Chondrocyte (in vitro differentiated cells): Measurements from ENCODE around the gene ARHGAP36. TPM values are rescaled to one million over a fixed set of nuclear protein-coding genes. Genes with fewer than 3 reads are reported as not detected.

Source experiments
- DNase-seq: peaks from one replicate; pipeline ENCODE4 v3.0.0; 2021; ENCODE audit warnings: mixed read lengths, low spot score
- H3K27ac Mint-ChIP-seq: one replicate; pipeline ENCODE4 v1.8.0; 2021; ENCODE audit warnings: mild to moderate bottlenecking, moderate library complexity, mixed read lengths; ENCODE audit not compliant: unreplicated experiment
- H3K27me3 Mint-ChIP-seq: 2 replicates; pipeline ENCODE4 v1.8.0; 2021; ENCODE audit warnings: low read depth, mixed read lengths
- H3K36me3 Mint-ChIP-seq: 2 replicates; pipeline ENCODE4 v1.8.0; 2021; ENCODE audit warnings: low read depth, mixed read lengths
- H3K4me1 Mint-ChIP-seq: 2 replicates; pipeline ENCODE4 v1.8.0; 2021; ENCODE audit warnings: low read depth, mild to moderate bottlenecking, mixed read lengths
- H3K4me3 Mint-ChIP-seq: one replicate; pipeline ENCODE4 v1.8.0; 2021; ENCODE audit warnings: mild to moderate bottlenecking, moderate library complexity, mixed read lengths; ENCODE audit not compliant: unreplicated experiment
- H3K9me3 Mint-ChIP-seq: 2 replicates; pipeline ENCODE4 v1.8.0; 2021; ENCODE audit warnings: low read depth, mixed read lengths
- total RNA-seq: library from RNA; stranded (reverse); gene quantifications from 3 replicates; pipeline ENCODE4 v1.2.1, GENCODE V29; 2021
- TF ChIP-seq, protein P1 (sequence below): fragments of 200-600 bp; sonication (generic); IDR thresholded peaks from 2 replicates; pipeline ENCODE4 v1.5.0; 2021; ENCODE audit warnings: antibody characterized with exemption, mild to moderate bottlenecking, moderate library complexity

Gene ARHGAP36
- total RNA-seq, 1 donor from 2014 or later = not detected

DNA sequence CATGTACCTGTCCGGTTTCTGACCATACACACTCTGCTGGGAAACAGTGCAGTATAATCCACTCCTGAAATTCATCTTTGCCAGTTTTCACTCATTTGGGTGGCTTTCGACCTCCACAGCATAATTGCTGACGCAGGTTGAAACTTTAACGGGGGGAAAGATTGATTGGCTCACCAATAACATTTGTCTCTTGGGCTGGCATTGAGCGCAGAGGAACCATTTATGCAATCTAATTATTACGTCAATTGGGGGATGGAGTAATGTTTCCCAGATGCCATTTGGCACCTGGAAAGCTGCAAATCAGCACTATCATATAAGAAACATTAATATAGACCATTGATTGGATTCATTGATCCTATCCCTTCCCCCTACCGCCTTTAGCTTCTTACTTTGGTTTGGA, 24.1 kb upstream of the ARHGAP36 start:
- peaks cover 5% of the 10 kb centered on the region for H3K27me3 Mint-ChIP-seq
- H3K36me3 Mint-ChIP-seq = no peaks in the 10 kb centered on the region
- H3K4me1 Mint-ChIP-seq = no peaks in the 10 kb centered on the region
- no peak overlapping the region for H3K27ac Mint-ChIP-seq
- no peak overlapping the region for H3K4me3 Mint-ChIP-seq
- no peak for DNase-seq
- TF ChIP-seq, protein P1, sequence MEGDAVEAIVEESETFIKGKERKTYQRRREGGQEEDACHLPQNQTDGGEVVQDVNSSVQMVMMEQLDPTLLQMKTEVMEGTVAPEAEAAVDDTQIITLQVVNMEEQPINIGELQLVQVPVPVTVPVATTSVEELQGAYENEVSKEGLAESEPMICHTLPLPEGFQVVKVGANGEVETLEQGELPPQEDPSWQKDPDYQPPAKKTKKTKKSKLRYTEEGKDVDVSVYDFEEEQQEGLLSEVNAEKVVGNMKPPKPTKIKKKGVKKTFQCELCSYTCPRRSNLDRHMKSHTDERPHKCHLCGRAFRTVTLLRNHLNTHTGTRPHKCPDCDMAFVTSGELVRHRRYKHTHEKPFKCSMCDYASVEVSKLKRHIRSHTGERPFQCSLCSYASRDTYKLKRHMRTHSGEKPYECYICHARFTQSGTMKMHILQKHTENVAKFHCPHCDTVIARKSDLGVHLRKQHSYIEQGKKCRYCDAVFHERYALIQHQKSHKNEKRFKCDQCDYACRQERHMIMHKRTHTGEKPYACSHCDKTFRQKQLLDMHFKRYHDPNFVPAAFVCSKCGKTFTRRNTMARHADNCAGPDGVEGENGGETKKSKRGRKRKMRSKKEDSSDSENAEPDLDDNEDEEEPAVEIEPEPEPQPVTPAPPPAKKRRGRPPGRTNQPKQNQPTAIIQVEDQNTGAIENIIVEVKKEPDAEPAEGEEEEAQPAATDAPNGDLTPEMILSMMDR = no peak
- no peaks in the 10 kb centered on the region for H3K9me3 Mint-ChIP-seq

DNA sequence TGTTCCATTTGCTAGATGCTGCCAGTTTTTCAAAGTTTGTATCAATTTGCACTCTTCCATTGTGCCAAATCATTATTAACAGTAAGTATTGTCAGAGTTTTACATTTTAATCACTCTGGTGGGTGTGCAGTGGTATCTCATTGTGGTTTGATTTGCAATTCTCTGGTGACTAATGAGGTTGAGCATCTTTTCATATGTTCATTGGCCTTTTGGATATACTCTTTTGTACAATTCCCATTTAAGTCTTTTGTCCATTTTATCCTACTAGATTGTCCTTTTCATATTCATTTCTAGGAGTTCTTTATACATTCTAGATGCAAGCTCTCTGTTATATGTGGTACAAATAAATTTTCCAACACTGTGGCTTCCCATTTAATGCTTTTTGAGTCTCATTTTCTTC, 17.4 kb upstream of the ARHGAP36 start:
- H3K9me3 Mint-ChIP-seq = peaks cover 2% of the 10 kb centered on the region
- DNase-seq = no peak
- no peak overlapping the region for H3K4me3 Mint-ChIP-seq
- no peak overlapping the region for H3K27ac Mint-ChIP-seq
- H3K36me3 Mint-ChIP-seq = no peaks in the 10 kb centered on the region
- H3K4me1 Mint-ChIP-seq = no peaks in the 10 kb centered on the region
- peaks cover 17% of the 10 kb centered on the region for H3K27me3 Mint-ChIP-seq
- TF ChIP-seq, protein P1 = no peak

DNA sequence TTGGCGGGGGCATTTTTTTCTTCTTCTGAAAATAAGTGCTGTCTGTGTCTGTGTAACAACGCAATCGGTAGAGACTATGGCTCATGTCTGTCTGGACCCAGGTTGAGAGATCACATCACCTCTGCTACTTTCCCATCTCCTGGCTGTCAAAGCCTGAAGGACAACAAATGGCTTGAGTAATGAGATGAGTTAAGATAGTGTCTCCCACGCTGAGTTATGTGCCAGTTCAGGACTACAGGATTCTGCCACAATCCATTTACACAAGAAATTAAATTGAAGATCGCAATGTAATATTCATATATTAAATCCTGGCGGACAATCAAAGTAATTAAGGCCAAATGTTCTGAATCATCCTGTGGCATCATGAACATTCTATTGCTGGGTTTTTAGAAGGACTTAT, 16.5 kb upstream of the ARHGAP36 start:
- Mint-ChIP-seq H3K4me3 (no peak overlapping the region), H3K9me3 (peaks cover 2% of the 10 kb centered on the region), H3K36me3 (no peaks in the 10 kb centered on the region), H3K27me3 (peaks cover 21% of the 10 kb centered on the region), H3K4me1 (no peaks in the 10 kb centered on the region), H3K27ac (no peak overlapping the region)
- no peak for DNase-seq
- TF ChIP-seq, protein P1 = no peak

DNA sequence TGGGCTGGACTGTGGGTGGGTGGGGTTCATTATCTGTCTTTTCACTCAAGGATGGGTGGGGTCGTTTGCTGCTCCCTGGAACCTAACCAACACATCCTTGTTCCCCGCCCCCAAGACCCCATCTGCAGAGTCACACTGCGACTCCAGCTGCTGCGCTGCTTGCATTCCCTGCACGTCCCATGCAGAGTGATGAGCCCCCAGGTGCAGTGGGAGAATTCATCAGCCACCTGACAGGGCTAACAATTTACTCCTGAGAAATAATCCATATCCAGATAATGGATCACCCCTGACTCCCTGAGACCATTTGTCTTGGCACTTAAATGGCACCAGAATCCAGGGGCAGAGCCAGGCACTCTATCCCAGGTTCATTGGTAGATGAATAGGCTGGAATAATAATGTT, 12.4 kb upstream of the ARHGAP36 start:
- Mint-ChIP-seq H3K9me3 (peaks cover under 1% of the 10 kb centered on the region), H3K36me3 (no peaks in the 10 kb centered on the region), H3K4me1 (no peaks in the 10 kb centered on the region), H3K27me3 (peaks cover 28% of the 10 kb centered on the region), H3K27ac (no peak overlapping the region), H3K4me3 (no peak overlapping the region)
- TF ChIP-seq, protein P1 = no peak
- no peak for DNase-seq

DNA sequence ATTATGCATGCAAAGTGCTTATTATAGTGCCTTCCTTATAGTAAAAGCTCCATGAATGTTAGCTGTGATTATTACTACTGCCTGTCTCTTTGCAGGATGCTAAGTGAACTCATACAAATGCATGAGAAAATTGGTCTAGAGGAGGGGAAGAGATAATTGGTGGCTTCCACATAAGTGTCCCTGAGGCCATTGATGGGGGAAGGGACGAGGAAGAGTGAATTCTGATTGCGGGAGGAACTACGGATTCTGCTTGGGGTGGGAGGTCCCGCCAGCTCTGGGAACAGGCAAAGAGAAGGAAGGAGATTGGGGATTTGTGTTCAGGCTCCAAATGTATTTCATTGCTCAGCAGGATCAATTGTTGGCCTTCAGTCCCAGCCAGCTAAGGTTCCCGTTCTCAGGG, 11.6 kb upstream of the ARHGAP36 start:
- no peak overlapping the region for H3K4me3 Mint-ChIP-seq
- peaks cover 27% of the 10 kb centered on the region for H3K27me3 Mint-ChIP-seq
- H3K9me3 Mint-ChIP-seq = no peaks in the 10 kb centered on the region
- no peak for DNase-seq
- H3K36me3 Mint-ChIP-seq = no peaks in the 10 kb centered on the region
- no peaks in the 10 kb centered on the region for H3K4me1 Mint-ChIP-seq
- H3K27ac Mint-ChIP-seq = no peak overlapping the region
- TF ChIP-seq, protein P1 = no peak
